Mammary epithelial cell (primary cell): ENCODE results near the gene C13orf46.

Source experiments
- CTCF ChIP-seq, 2 donors: IDR thresholded peaks in 1 of 2; conservative IDR thresholded peaks in 1 of 2; 2 replicates each; pipeline ENCODE4 v1.5.1; 2011 to 2012; ENCODE audit warnings: inconsistent platforms in 2 of 2, low read length in 2 of 2, mild to moderate bottlenecking in 2 of 2, control low read depth in 1 of 2, low read depth in 1 of 2; ENCODE audit not compliant: insufficient read depth in 1 of 2; ENCODE audit errors: extremely low read depth in 1 of 2
- EZH2 ChIP-seq: IDR thresholded peaks from 2 replicates; pipeline ENCODE4 v1.6.1; 2012; ENCODE audit warnings: low read length, inconsistent platforms, borderline replicate concordance

- TF ChIP-seq CTCF (conservative IDR thresholded peaks at IDR 0.05 in 1 of 2, IDR thresholded peaks at IDR 0.05 in 1 of 2; ENCODE audit: extremely low read depth in 1 of 2, insufficient read depth in 1 of 2, low read depth in 1 of 2, low read length in 2 of 2) (no peak), EZH2 (no peak)
Measured at GRCh38 chr13:113938716-113939115, 35.2 kb downstream of the C13orf46 start.
